DMS153 treated with DMSO at 0.1 percent for 48 hours (cell line): ENCODE results near the gene AHCYL2.
"Not testable (repeated sequence)": the region's sequence is repeated elsewhere in the genome, so short reads cannot be mapped to it uniquely, and the experiment has no call there.

Source experiments
- DNase-seq: peaks from one replicate; lab custom pipeline; 2025; ENCODE audit not compliant: unreplicated experiment; lab: John Stamatoyannopoulos, UW

AHCYL2 gene

GRCh38 chr7:129412501-129412900 is 187.7 kb downstream of the AHCYL2 start:
- DNase-seq, result no peak

- no peak for DNase-seq
Observed at GRCh38 chr7:129417073-129417472, 192.2 kb downstream of the AHCYL2 start.

GRCh38 chr7:129421717-129422250 is 197.0 kb downstream of the AHCYL2 start:
- no peak for DNase-seq

GRCh38 chr7:129422727-129423126 is 197.9 kb downstream of the AHCYL2 start:
- DNase-seq, result no peak

- DNase-seq, result no peak
Observed at GRCh38 chr7:129423700-129424410, 199.0 kb downstream of the AHCYL2 start.

- no peak for DNase-seq
Observed at GRCh38 chr7:129426482-129426881, 201.7 kb downstream of the AHCYL2 start.

- no peak for DNase-seq
Observed at GRCh38 chr7:129427526-129428045, 202.8 kb downstream of the AHCYL2 start.

GRCh38 chr7:129431911-129432643 is 207.2 kb downstream of the AHCYL2 start:
- no peak for DNase-seq

- DNase-seq, result peak; percentile 72
Observed at GRCh38 chr7:129433847-129434674, 209.2 kb downstream of the AHCYL2 start, which contains the start of gene STRIP2. Gene STRIP2, plus strand, starts transcription at chr7:129434432. Its CDS starts 41 bp downstream, at chr7:129434473.

GRCh38 chr7:129434675-129435318 is 210.0 kb downstream of the AHCYL2 start:
- no peak for DNase-seq

GRCh38 chr7:129435414-129435829 is 210.6 kb downstream of the AHCYL2 start:
- DNase-seq, result no peak

GRCh38 chr7:129436335-129436923 is 211.6 kb downstream of the AHCYL2 start:
- DNase-seq, result no peak

GRCh38 chr7:129437190-129437589 is 212.4 kb downstream of the AHCYL2 start:
- no peak for DNase-seq

GRCh38 chr7:129438281-129438838 is 213.5 kb downstream of the AHCYL2 start:
- DNase-seq, result no peak

GRCh38 chr7:129438839-129439651 is 214.2 kb downstream of the AHCYL2 start:
- DNase-seq, result no peak

- no peak for DNase-seq
Observed at GRCh38 chr7:129439963-129440625, 215.3 kb downstream of the AHCYL2 start.

- no peak for DNase-seq
Observed at GRCh38 chr7:129443612-129444011, 218.8 kb downstream of the AHCYL2 start.

GRCh38 chr7:129444776-129445175 is 219.9 kb downstream of the AHCYL2 start:
- not testable (repeated sequence) for DNase-seq
